SK-N-SH (cell line): ENCODE results near the gene TLL2.

ENCODE experiments used
- CTCF ChIP-seq: fragments of 200-600 bp; sonication (generic); IDR thresholded peaks from 2 replicates; pipeline ENCODE4 v1.6.1; 2017; ENCODE audit warnings: antibody characterized with exemption, mild to moderate bottlenecking, moderate library complexity
- EP300 ChIP-seq, 2 experiments: IDR thresholded peaks; 2 replicates each; pipeline versions ENCODE4 v1.4.0 to v1.6.1; 2012; ENCODE audit warnings: borderline replicate concordance in 1 of 2, low read depth in 1 of 2, low read length in 1 of 2
- FOSL2 ChIP-seq: IDR thresholded peaks from 2 replicates; pipeline ENCODE4 v1.4.0; 2012; ENCODE audit warnings: low read depth, mild to moderate bottlenecking, moderate library complexity, borderline replicate concordance
- GABPA ChIP-seq: IDR thresholded peaks from 2 replicates; pipeline ENCODE4 v1.4.0; 2012; ENCODE audit warnings: low read depth, mild to moderate bottlenecking
- MAX ChIP-seq: IDR thresholded peaks from 2 replicates; pipeline ENCODE4 v1.4.0; 2012; ENCODE audit warnings: low read depth
- MEF2A ChIP-seq: IDR thresholded peaks from 2 replicates; pipeline ENCODE4 v1.4.0; 2012; ENCODE audit warnings: low read depth, borderline replicate concordance
- POLR2AphosphoS5 ChIP-seq: IDR thresholded peaks from 2 replicates; pipeline ENCODE4 v1.6.1; 2012; ENCODE audit warnings: low read depth, low read length
- RAD21 ChIP-seq: IDR thresholded peaks from 2 replicates; pipeline ENCODE4 v1.6.1; 2012; ENCODE audit warnings: mild to moderate bottlenecking, low read length
- RXRA ChIP-seq: IDR thresholded peaks from 2 replicates; pipeline ENCODE4 v1.4.0; 2012; ENCODE audit warnings: low read depth, mild to moderate bottlenecking, borderline replicate concordance
- TCF12 ChIP-seq: IDR thresholded peaks from 2 replicates; pipeline ENCODE4 v1.4.0; 2012
- TEAD4 ChIP-seq: IDR thresholded peaks from 2 replicates; pipeline ENCODE4 v1.4.0; 2012; ENCODE audit warnings: mild to moderate bottlenecking, borderline replicate concordance; ENCODE audit not compliant: insufficient read depth
- USF2 ChIP-seq: fragments of 150-350 bp; IDR thresholded peaks from 2 replicates; pipeline ENCODE4 v1.6.1; 2017; ENCODE audit warnings: antibody characterized with exemption, low read length, low read depth, borderline replicate concordance
- YY1 ChIP-seq: IDR thresholded peaks from 2 replicates; pipeline ENCODE4 v1.4.0; 2012; ENCODE audit warnings: low read depth, mild to moderate bottlenecking
- TF ChIP-seq, protein P1 (sequence below): IDR thresholded peaks from 2 replicates; pipeline ENCODE4 v1.6.1; 2012; ENCODE audit warnings: mild to moderate bottlenecking, low read depth, low read length, moderate library complexity

- TF ChIP-seq POLR2AphosphoS5 = no peak
- peak; percentile 69 for TF ChIP-seq RAD21
- peak; percentile 75 for TF ChIP-seq CTCF
- no peak for TF ChIP-seq FOSL2
- no peak for TF ChIP-seq TCF12
- TF ChIP-seq EP300 (IDR thresholded peaks at IDR 0.05; ENCODE audit: borderline replicate concordance in 1 of 2, low read depth in 1 of 2, low read length in 1 of 2) = no peak
- TF ChIP-seq GABPA = no peak
- no peak for TF ChIP-seq RXRA
- TF ChIP-seq YY1 = no peak
- no peak for TF ChIP-seq USF2
- TF ChIP-seq TEAD4 = no peak
- TF ChIP-seq, protein P1, sequence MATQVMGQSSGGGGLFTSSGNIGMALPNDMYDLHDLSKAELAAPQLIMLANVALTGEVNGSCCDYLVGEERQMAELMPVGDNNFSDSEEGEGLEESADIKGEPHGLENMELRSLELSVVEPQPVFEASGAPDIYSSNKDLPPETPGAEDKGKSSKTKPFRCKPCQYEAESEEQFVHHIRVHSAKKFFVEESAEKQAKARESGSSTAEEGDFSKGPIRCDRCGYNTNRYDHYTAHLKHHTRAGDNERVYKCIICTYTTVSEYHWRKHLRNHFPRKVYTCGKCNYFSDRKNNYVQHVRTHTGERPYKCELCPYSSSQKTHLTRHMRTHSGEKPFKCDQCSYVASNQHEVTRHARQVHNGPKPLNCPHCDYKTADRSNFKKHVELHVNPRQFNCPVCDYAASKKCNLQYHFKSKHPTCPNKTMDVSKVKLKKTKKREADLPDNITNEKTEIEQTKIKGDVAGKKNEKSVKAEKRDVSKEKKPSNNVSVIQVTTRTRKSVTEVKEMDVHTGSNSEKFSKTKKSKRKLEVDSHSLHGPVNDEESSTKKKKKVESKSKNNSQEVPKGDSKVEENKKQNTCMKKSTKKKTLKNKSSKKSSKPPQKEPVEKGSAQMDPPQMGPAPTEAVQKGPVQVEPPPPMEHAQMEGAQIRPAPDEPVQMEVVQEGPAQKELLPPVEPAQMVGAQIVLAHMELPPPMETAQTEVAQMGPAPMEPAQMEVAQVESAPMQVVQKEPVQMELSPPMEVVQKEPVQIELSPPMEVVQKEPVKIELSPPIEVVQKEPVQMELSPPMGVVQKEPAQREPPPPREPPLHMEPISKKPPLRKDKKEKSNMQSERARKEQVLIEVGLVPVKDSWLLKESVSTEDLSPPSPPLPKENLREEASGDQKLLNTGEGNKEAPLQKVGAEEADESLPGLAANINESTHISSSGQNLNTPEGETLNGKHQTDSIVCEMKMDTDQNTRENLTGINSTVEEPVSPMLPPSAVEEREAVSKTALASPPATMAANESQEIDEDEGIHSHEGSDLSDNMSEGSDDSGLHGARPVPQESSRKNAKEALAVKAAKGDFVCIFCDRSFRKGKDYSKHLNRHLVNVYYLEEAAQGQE = no peak
- TF ChIP-seq MEF2A = no peak
- no peak for TF ChIP-seq MAX
Observed at GRCh38 chr10:96339956-96340904, 173.5 kb downstream of the TLL2 start.
